ENCODE measurements around the gene DUSP28.

Gene DUSP28

GRCh38 chr2:240567872-240568677, 7.9 kb downstream of the DUSP28 start, which contains the start of gene RNPEPL1:
Gene RNPEPL1, plus strand, starts transcription at chr2:240568484. Its CDS starts 103 bp downstream, at chr2:240568587.
- WGBS (ENCODE audit: extremely low coverage, insufficient coverage, low lambda C conversion rate), result no CpG with 5 or more reads among the region's 106 CpGs
- no peaks in the 10 kb centered on the region for H3K27me3 ChIP-seq (ENCODE audit: insufficient read depth, low read length, poor library complexity)
- H4K8ac ChIP-seq (ENCODE audit: low read depth, low read length), result no peak within 1 kb of the TSS
- no peak within 1 kb of the TSS for H3K27ac ChIP-seq (ENCODE audit: low read depth, low read length)
- no peaks in the 10 kb centered on the region for H3K36me3 ChIP-seq (ENCODE audit: control insufficient read depth, insufficient read depth, low read length)
- no peak within 1 kb of the TSS for H3K4ac ChIP-seq (ENCODE audit: low read depth, low read length)
- peak within 1 kb of the TSS; percentile 57 for H3K4me2 ChIP-seq (ENCODE audit: low read length)
- H4K5ac ChIP-seq (ENCODE audit: low read length), result no peak within 1 kb of the TSS
- H3K9ac ChIP-seq (ENCODE audit: low read length), result peak within 1 kb of the TSS; percentile 75
- H3K4me1 ChIP-seq (ENCODE audit: control insufficient read depth, low read depth, low read length), result no peaks in the 10 kb centered on the region
- H3K23ac ChIP-seq (ENCODE audit: low read length), result peak within 1 kb of the TSS; percentile 89
- peak within 1 kb of the TSS; percentile 26 for H3K18ac ChIP-seq (ENCODE audit: low read length)
- no peaks in the 10 kb centered on the region for H3K79me1 ChIP-seq (ENCODE audit: low read length)
- no peaks in the 10 kb centered on the region for H3K79me2 ChIP-seq (ENCODE audit: control insufficient read depth, insufficient read depth, low read length)
- H2AK5ac ChIP-seq (ENCODE audit: low read length), result no peak within 1 kb of the TSS
- peak within 1 kb of the TSS; percentile 30 for H3K4me3 ChIP-seq (ENCODE audit: low read length)
- DNase-seq, result no peak
- H2BK120ac ChIP-seq (ENCODE audit: low read depth, low read length), result no peak within 1 kb of the TSS
- H2BK15ac ChIP-seq (replicated peaks; ENCODE audit: low read depth), result no peak within 1 kb of the TSS
- H2BK5ac ChIP-seq (ENCODE audit: low read length), result no peak within 1 kb of the TSS
- peak within 1 kb of the TSS; percentile 86 for H3K56ac ChIP-seq (ENCODE audit: low read length)

- no peaks in the 10 kb centered on the region for H3K4me1 ChIP-seq (ENCODE audit: control insufficient read depth, low read depth, low read length)
- no peak overlapping the region for H3K27ac ChIP-seq (ENCODE audit: low read depth, low read length)
- H3K36me3 ChIP-seq (ENCODE audit: control insufficient read depth, insufficient read depth, low read length), result no peaks in the 10 kb centered on the region
- DNase-seq, result no peak
- no peaks in the 10 kb centered on the region for H3K79me1 ChIP-seq (ENCODE audit: low read length)
- H2AK5ac ChIP-seq (ENCODE audit: low read length), result no peak overlapping the region
- peak overlapping the region; percentile 57 for H3K4me2 ChIP-seq (ENCODE audit: low read length)
- peak overlapping the region; percentile 16 for H3K18ac ChIP-seq (ENCODE audit: low read length)
- H2BK15ac ChIP-seq (replicated peaks; ENCODE audit: low read depth), result no peak overlapping the region
- H3K27me3 ChIP-seq (ENCODE audit: insufficient read depth, low read length, poor library complexity), result no peaks in the 10 kb centered on the region
- H3K4me3 ChIP-seq (ENCODE audit: low read length), result peak overlapping the region; percentile 30
- H3K9ac ChIP-seq (ENCODE audit: low read length), result peak overlapping the region; percentile 75
- no peak overlapping the region for H3K4ac ChIP-seq (ENCODE audit: low read depth, low read length)
- H2BK120ac ChIP-seq (ENCODE audit: low read depth, low read length), result no peak overlapping the region
- WGBS (ENCODE audit: extremely low coverage, insufficient coverage, low lambda C conversion rate), result no CpG with 5 or more reads among the region's 93 CpGs
- H2BK5ac ChIP-seq (ENCODE audit: low read length), result no peak overlapping the region
- H4K5ac ChIP-seq (ENCODE audit: low read length), result no peak overlapping the region
- H3K23ac ChIP-seq (ENCODE audit: low read length), result peak overlapping the region; percentile 89
- no peak overlapping the region for H4K8ac ChIP-seq (ENCODE audit: low read depth, low read length)
- peak overlapping the region; percentile 86 for H3K56ac ChIP-seq (ENCODE audit: low read length)
- H3K79me2 ChIP-seq (ENCODE audit: control insufficient read depth, insufficient read depth, low read length), result no peaks in the 10 kb centered on the region
Observed at GRCh38 chr2:240568678-240569522, 8.7 kb downstream of the DUSP28 start.

- no peak overlapping the region for H3K27ac ChIP-seq (ENCODE audit: low read depth, low read length)
Observed at GRCh38 chr2:240569523-240569997, 9.4 kb downstream of the DUSP28 start.

GRCh38 chr2:240569998-240570530, 9.9 kb downstream of the DUSP28 start:
- no peak overlapping the region for H2AK5ac ChIP-seq (ENCODE audit: low read length)
- no peak overlapping the region for H3K23ac ChIP-seq (ENCODE audit: low read length)
- no peaks in the 10 kb centered on the region for H3K79me1 ChIP-seq (ENCODE audit: low read length)
- H4K8ac ChIP-seq (ENCODE audit: low read depth, low read length), result no peak overlapping the region
- no peaks in the 10 kb centered on the region for H3K4me1 ChIP-seq (ENCODE audit: control insufficient read depth, low read depth, low read length)
- H3K4me2 ChIP-seq (ENCODE audit: low read length), result no peak overlapping the region
- no peaks in the 10 kb centered on the region for H3K36me3 ChIP-seq (ENCODE audit: control insufficient read depth, insufficient read depth, low read length)
- H2BK120ac ChIP-seq (ENCODE audit: low read depth, low read length), result no peak overlapping the region
- H2BK5ac ChIP-seq (ENCODE audit: low read length), result no peak overlapping the region
- H3K27ac ChIP-seq (ENCODE audit: low read depth, low read length), result no peak overlapping the region
- no peak for DNase-seq
- H3K18ac ChIP-seq (ENCODE audit: low read length), result no peak overlapping the region
- no peaks in the 10 kb centered on the region for H3K27me3 ChIP-seq (ENCODE audit: insufficient read depth, low read length, poor library complexity)
- no peak overlapping the region for H3K4me3 ChIP-seq (ENCODE audit: low read length)
- no peak overlapping the region for H4K5ac ChIP-seq (ENCODE audit: low read length)
- WGBS (ENCODE audit: extremely low coverage, insufficient coverage, low lambda C conversion rate), result no CpG with 5 or more reads among the region's 15 CpGs
- no peak overlapping the region for H3K4ac ChIP-seq (ENCODE audit: low read depth, low read length)
- no peak overlapping the region for H2BK15ac ChIP-seq (replicated peaks; ENCODE audit: low read depth)
- no peak overlapping the region for H3K9ac ChIP-seq (ENCODE audit: low read length)
- no peaks in the 10 kb centered on the region for H3K79me2 ChIP-seq (ENCODE audit: control insufficient read depth, insufficient read depth, low read length)
- no peak overlapping the region for H3K56ac ChIP-seq (ENCODE audit: low read length)

More at GRCh38 chr2:240569523-240569997, 9.4 kb downstream of the DUSP28 start:
- Histone ChIP-seq H3K4ac (ENCODE audit: low read depth, low read length) (no peak overlapping the region), H2BK15ac (replicated peaks; ENCODE audit: low read depth) (no peak overlapping the region), H3K9ac (ENCODE audit: low read length) (peak overlapping the region; percentile 75), H3K36me3 (ENCODE audit: control insufficient read depth, insufficient read depth, low read length) (no peaks in the 10 kb centered on the region), H3K4me3 (ENCODE audit: low read length) (no peak overlapping the region), H3K18ac (ENCODE audit: low read length) (no peak overlapping the region), H3K79me2 (ENCODE audit: control insufficient read depth, insufficient read depth, low read length) (no peaks in the 10 kb centered on the region), H3K23ac (ENCODE audit: low read length) (peak overlapping the region; percentile 89), H3K56ac (ENCODE audit: low read length) (peak overlapping the region; percentile 86), H3K27me3 (ENCODE audit: insufficient read depth, low read length, poor library complexity) (no peaks in the 10 kb centered on the region), H2BK5ac (ENCODE audit: low read length) (no peak overlapping the region), H4K5ac (ENCODE audit: low read length) (no peak overlapping the region), H4K8ac (ENCODE audit: low read depth, low read length) (no peak overlapping the region), H3K79me1 (ENCODE audit: low read length) (no peaks in the 10 kb centered on the region), H2BK120ac (ENCODE audit: low read depth, low read length) (no peak overlapping the region), H2AK5ac (ENCODE audit: low read length) (no peak overlapping the region), H3K4me1 (ENCODE audit: control insufficient read depth, low read depth, low read length) (no peaks in the 10 kb centered on the region), H3K4me2 (ENCODE audit: low read length) (peak overlapping the region; percentile 57)
- no peak for DNase-seq
- no CpG with 5 or more reads among the region's 9 CpGs for WGBS (ENCODE audit: extremely low coverage, insufficient coverage, low lambda C conversion rate)

DNA sequence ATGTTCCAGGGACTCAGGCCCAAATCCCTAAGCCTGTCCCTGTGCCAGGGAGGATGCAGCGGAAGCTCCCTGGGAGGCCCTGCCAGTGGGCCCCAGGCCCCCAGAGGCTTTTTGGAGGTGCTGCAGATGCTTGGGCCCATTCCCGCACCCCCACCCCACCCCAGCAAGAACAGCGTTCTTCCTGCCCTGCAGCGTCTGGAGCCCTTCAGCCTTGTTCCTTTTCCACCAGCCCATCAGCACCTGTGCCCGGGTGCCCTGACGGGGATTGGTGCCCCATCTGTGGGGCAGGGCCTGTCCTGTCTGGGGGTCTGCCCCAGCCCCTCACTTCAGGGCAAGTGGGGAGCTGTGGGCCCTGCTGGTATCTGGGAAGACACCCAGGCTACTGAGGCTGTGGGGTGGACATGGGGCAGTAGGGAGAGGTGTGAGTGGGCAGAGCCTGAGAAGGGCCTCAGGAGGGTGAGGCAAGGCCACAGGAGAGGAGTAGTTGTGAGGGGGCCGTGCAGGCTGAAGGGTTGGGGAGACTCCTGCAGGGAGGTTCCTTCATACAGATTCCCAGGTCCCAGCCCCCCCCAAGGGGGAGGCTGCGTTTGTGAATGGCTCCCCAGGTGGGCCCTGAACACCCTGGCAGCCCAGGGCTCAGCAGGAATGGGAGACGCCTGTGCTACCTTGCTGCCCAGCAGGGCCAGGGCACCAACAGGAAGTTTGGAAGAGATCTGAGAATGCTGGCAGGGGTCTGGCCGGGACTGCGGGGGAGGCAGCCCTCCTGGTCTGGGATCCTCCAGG, 10.6 kb downstream of the DUSP28 start:
- H3K4me2 ChIP-seq (ENCODE audit: low read length), result no peak overlapping the region
- DNase-seq, result no peak
- no peaks in the 10 kb centered on the region for H3K27me3 ChIP-seq (ENCODE audit: insufficient read depth, low read length, poor library complexity)
- WGBS (ENCODE audit: extremely low coverage, insufficient coverage, low lambda C conversion rate), result no CpG with 5 or more reads among the region's 11 CpGs
- no peak overlapping the region for H3K27ac ChIP-seq (ENCODE audit: low read depth, low read length)
- H4K8ac ChIP-seq (ENCODE audit: low read depth, low read length), result no peak overlapping the region
- no peak overlapping the region for H2BK15ac ChIP-seq (replicated peaks; ENCODE audit: low read depth)
- H3K4ac ChIP-seq (ENCODE audit: low read depth, low read length), result no peak overlapping the region
- H4K5ac ChIP-seq (ENCODE audit: low read length), result no peak overlapping the region
- no peak overlapping the region for H2BK120ac ChIP-seq (ENCODE audit: low read depth, low read length)
- H3K36me3 ChIP-seq (ENCODE audit: control insufficient read depth, insufficient read depth, low read length), result no peaks in the 10 kb centered on the region
- H3K79me2 ChIP-seq (ENCODE audit: control insufficient read depth, insufficient read depth, low read length), result no peaks in the 10 kb centered on the region
- no peak overlapping the region for H3K9ac ChIP-seq (ENCODE audit: low read length)
- H2BK5ac ChIP-seq (ENCODE audit: low read length), result no peak overlapping the region
- H3K23ac ChIP-seq (ENCODE audit: low read length), result no peak overlapping the region
- H3K79me1 ChIP-seq (ENCODE audit: low read length), result no peaks in the 10 kb centered on the region
- H3K4me3 ChIP-seq (ENCODE audit: low read length), result no peak overlapping the region
- H2AK5ac ChIP-seq (ENCODE audit: low read length), result no peak overlapping the region
- no peak overlapping the region for H3K18ac ChIP-seq (ENCODE audit: low read length)
- H3K4me1 ChIP-seq (ENCODE audit: control insufficient read depth, low read depth, low read length), result no peaks in the 10 kb centered on the region
- peak overlapping the region; percentile 7 for H3K56ac ChIP-seq (ENCODE audit: low read length)
